ENCODE measurements around the gene CNP. TPM values are rescaled to one million over a fixed set of nuclear protein-coding genes. Genes with fewer than 3 reads are reported as not detected.

Gene CNP
- total RNA-seq, 1 experiment from 2014 or later, result 78.5 TPM

- no peak overlapping the region for H4K8ac ChIP-seq (replicated peaks; ENCODE audit: insufficient read length, low read depth, low read length)
- no peaks in the 10 kb centered on the region for H3K23me2 ChIP-seq (ENCODE audit: insufficient read length, low read depth, low read length, poor library complexity, severe bottlenecking)
- H3K79me2 ChIP-seq (ENCODE audit: insufficient read depth, low read length), result no peaks in the 10 kb centered on the region
- no peak overlapping the region for H4K5ac ChIP-seq (ENCODE audit: insufficient read length, low read depth, low read length)
- no peak overlapping the region for H3K18ac ChIP-seq (ENCODE audit: insufficient read length, low read depth, low read length)
- H2BK20ac ChIP-seq (ENCODE audit: low read depth, low read length, poor library complexity, severe bottlenecking), result no peak overlapping the region
- H3K23ac ChIP-seq (ENCODE audit: insufficient read length, low read depth, low read length), result no peak overlapping the region
- no peak for TF ChIP-seq CTCF (conservative IDR thresholded peaks at IDR 0.05)
- H2AK5ac ChIP-seq (ENCODE audit: insufficient read length, low read length), result no peak overlapping the region
- H3K27me3 Mint-ChIP-seq (ENCODE audit: low read depth), result no peaks in the 10 kb centered on the region
- H3K27me3 ChIP-seq (ENCODE audit: insufficient read depth, low read length), result no peaks in the 10 kb centered on the region
- H3K4me1 ChIP-seq (ENCODE audit: insufficient read depth, low read length), result no peaks in the 10 kb centered on the region
- no peaks in the 10 kb centered on the region for H3K4me1 Mint-ChIP-seq
- no peak overlapping the region for H3K9ac ChIP-seq (ENCODE audit: extremely low read depth, insufficient read length, low read length)
- H3K4me2 ChIP-seq (ENCODE audit: insufficient read depth, insufficient read length, low read length), result no peak overlapping the region
- H2BK15ac ChIP-seq (ENCODE audit: low read depth, low read length), result no peak overlapping the region
- no peaks in the 10 kb centered on the region for H3K79me1 ChIP-seq (ENCODE audit: insufficient read depth, low read depth, low read length, poor library complexity, severe bottlenecking)
- no peak for DNase-seq
- H2AFZ ChIP-seq (ENCODE audit: low read length), result no peak overlapping the region
- no peak overlapping the region for H3K56ac ChIP-seq (ENCODE audit: insufficient read length, low read depth, low read length)
- peak overlapping the region in 1 of 3 experiments; percentile 47; a peak in 1 of 7 replicates for H3K27ac Mint-ChIP-seq
- H3T11ph ChIP-seq (ENCODE audit: low read length), result no peak overlapping the region
- no peaks in the 10 kb centered on the region for H3K9me3 ChIP-seq (ENCODE audit: control insufficient read depth, low read depth, low read length)
- H3K27ac ChIP-seq (ENCODE audit: insufficient read length, low read depth, low read length), result no peak overlapping the region
- no peak overlapping the region for H2BK5ac ChIP-seq (ENCODE audit: insufficient read length, low read length)
- no CpG with 5 or more reads among the region's 6 CpGs for WGBS (ENCODE audit: extremely low coverage, insufficient read length, low lambda C conversion rate)
- peaks cover 33 to 87% (median 83%) of the 10 kb centered on the region in 3 experiments for H3K36me3 Mint-ChIP-seq (ENCODE audit: insufficient read depth in 1 of 3, low read depth in 3 of 3)
- no peaks in the 10 kb centered on the region for H3K9me3 Mint-ChIP-seq
- H3K4me3 Mint-ChIP-seq, result no peak overlapping the region
- no peak overlapping the region for H3K4ac ChIP-seq (ENCODE audit: low read depth, low read length)
- no peak overlapping the region for H4K91ac ChIP-seq (ENCODE audit: insufficient read length, low read depth, low read length)
- H3K14ac ChIP-seq (ENCODE audit: insufficient read depth, low read length), result no peak overlapping the region
- H4K20me1 ChIP-seq (ENCODE audit: control insufficient read depth, insufficient read depth, insufficient read length), result no peaks in the 10 kb centered on the region
- H2BK12ac ChIP-seq (ENCODE audit: insufficient read length, low read depth, low read length), result no peak overlapping the region
- H2BK120ac ChIP-seq (ENCODE audit: low read depth, low read length, poor library complexity, severe bottlenecking), result no peak overlapping the region
Measured at GRCh38 chr17:41974031-41974430, 7.4 kb downstream of the CNP start.
